GM18498 (cell line): Measurements from ENCODE around the gene SAT1.

Source experiments
- ATAC-seq: cut with Tn5 transposase; IDR thresholded peaks from one replicate; pipeline ENCODE4 v1.9.1; 2021; ENCODE audit warnings: mild to moderate bottlenecking, moderate library complexity; ENCODE audit not compliant: unreplicated experiment

SAT1 gene

GRCh38 chrX:23804578-23804977 is 21.6 kb downstream of the SAT1 start:
- ATAC-seq, result no peak

GRCh38 chrX:23805389-23805788 is 22.4 kb downstream of the SAT1 start:
- no peak for ATAC-seq

- no peak for ATAC-seq
Observed at GRCh38 chrX:23810279-23810678, 27.3 kb downstream of the SAT1 start.

GRCh38 chrX:23811108-23811651 is 28.2 kb downstream of the SAT1 start:
- no peak for ATAC-seq

GRCh38 chrX:23811656-23812055 is 28.7 kb downstream of the SAT1 start:
- ATAC-seq, result no peak

- no peak for ATAC-seq
Observed at GRCh38 chrX:23813808-23814207, 30.8 kb downstream of the SAT1 start.

GRCh38 chrX:23815376-23815775 is 32.4 kb downstream of the SAT1 start:
- ATAC-seq, result no peak

GRCh38 chrX:23816179-23816578 is 33.2 kb downstream of the SAT1 start:
- no peak for ATAC-seq

- ATAC-seq, result no peak
Observed at GRCh38 chrX:23817979-23818336, 35.0 kb downstream of the SAT1 start.

GRCh38 chrX:23819385-23820234 is 36.6 kb downstream of the SAT1 start:
- no peak for ATAC-seq

GRCh38 chrX:23820235-23820782 is 37.3 kb downstream of the SAT1 start:
- no peak for ATAC-seq

GRCh38 chrX:23821847-23822246 is 38.9 kb downstream of the SAT1 start:
- ATAC-seq, result no peak

GRCh38 chrX:23822397-23822796 is 39.4 kb downstream of the SAT1 start:
- no peak for ATAC-seq

- no peak for ATAC-seq
Observed at GRCh38 chrX:23822841-23823240, 39.9 kb downstream of the SAT1 start.

GRCh38 chrX:23825675-23826074 is 42.7 kb downstream of the SAT1 start:
- ATAC-seq, result no peak

- ATAC-seq, result no peak
Observed at GRCh38 chrX:23826216-23826615, 43.2 kb downstream of the SAT1 start.

GRCh38 chrX:23826653-23827052 is 43.7 kb downstream of the SAT1 start:
- ATAC-seq, result no peak

- no peak for ATAC-seq
Observed at GRCh38 chrX:23828881-23829280, 45.9 kb downstream of the SAT1 start.

- no peak for ATAC-seq
Observed at GRCh38 chrX:23832721-23833120, 49.7 kb downstream of the SAT1 start.
